Natural killer cell treated with Interleukin-12 subunit alpha and Interleukin-12 subunit beta and Interleukin-15 and Interleukin-18, amount 100 ng/mL, for 72 hours (primary cell): Measurements from ENCODE around the gene EIPR1. TPM values are rescaled to one million over a fixed set of nuclear protein-coding genes. Genes with fewer than 3 reads are reported as not detected.
"Not testable (repeated sequence)": the region's sequence is repeated elsewhere in the genome, so short reads cannot be mapped to it uniquely, and the experiment has no call there.

Source experiments
- ATAC-seq, 2 donors: fragments of 150-1000 bp; cut with Tn5 transposase in 1 of 2; sonication (Bioruptor Pico), chemical (Tn5 transposase) in 1 of 2; 2 replicates each; pipeline ENCODE4 v1.10.0; 2021
- DNase-seq: peaks from one replicate; pipeline ENCODE4 v3.0.0; 2022; ENCODE audit warnings: low spot score
- H3K27ac Mint-ChIP-seq, 2 donors: 1 replicate in 1 of 2; 2 replicates in 1 of 2; pipeline ENCODE4 v1.8.0; 2022; ENCODE audit warnings: mixed read lengths in 2 of 2, mild to moderate bottlenecking in 1 of 2, moderate library complexity in 1 of 2
- H3K27me3 Mint-ChIP-seq, 2 donors: 1 replicate in 1 of 2; 2 replicates in 1 of 2; pipeline ENCODE4 v1.8.0; 2022; ENCODE audit warnings: mixed read lengths in 2 of 2
- H3K36me3 Mint-ChIP-seq: one replicate; pipeline ENCODE4 v1.8.0; 2022; ENCODE audit warnings: mixed read lengths
- H3K4me1 Mint-ChIP-seq, 2 donors: 1 replicate in 1 of 2; 2 replicates in 1 of 2; pipeline ENCODE4 v1.8.0; 2022; ENCODE audit warnings: low read depth in 2 of 2, mixed read lengths in 2 of 2, mild to moderate bottlenecking in 1 of 2
- H3K4me3 Mint-ChIP-seq: one replicate; pipeline ENCODE4 v1.8.0; 2022; ENCODE audit warnings: mixed read lengths
- H3K9me3 Mint-ChIP-seq: 2 replicates; pipeline ENCODE4 v1.8.0; 2022; ENCODE audit warnings: mixed read lengths
- total RNA-seq, 2 donors: library from RNA; stranded (reverse); gene quantifications; one replicate each; pipeline ENCODE4 v1.2.3, GENCODE V29; 2022

EIPR1 gene
- total RNA-seq, 2 donors from 2014 or later: 46.9 to 61.8 TPM

DNA sequence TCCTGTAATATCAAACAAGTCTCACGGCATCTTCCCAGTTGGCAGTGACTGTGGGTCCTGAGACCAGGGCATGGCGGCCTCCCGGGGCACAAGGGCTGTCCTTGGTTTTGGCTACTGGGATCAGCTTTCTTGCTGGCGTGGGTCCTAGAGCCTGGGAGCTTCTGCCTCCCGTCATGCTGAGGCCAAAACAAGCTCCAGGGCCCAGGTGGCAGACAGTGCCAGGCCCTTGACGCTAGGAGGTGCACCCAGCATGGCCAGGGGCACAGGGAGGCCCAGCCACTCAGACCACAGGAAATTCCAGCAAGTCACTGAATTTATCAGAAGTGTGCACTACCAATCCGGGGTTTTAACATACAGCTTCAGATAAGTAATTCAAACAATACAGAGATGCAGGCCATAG lies 184.7 kb downstream of the EIPR1 start:
- peak; percentile 40 for DNase-seq
- Mint-ChIP-seq H3K9me3 (no peaks in the 10 kb centered on the region), H3K27ac (peak overlapping the region in 1 of 2 donors; percentile 67), H3K36me3 (no peaks in the 10 kb centered on the region), H3K27me3 (no peaks in the 10 kb centered on the region), H3K4me3 (no peak overlapping the region), H3K4me1 (peaks cover 21 to 33% of the 10 kb centered on the region in 2 donors)
- no peak for ATAC-seq

- no peaks in the 10 kb centered on the region for H3K9me3 Mint-ChIP-seq
- H3K27me3 Mint-ChIP-seq: no peaks in the 10 kb centered on the region
- no peaks in the 10 kb centered on the region for H3K36me3 Mint-ChIP-seq
- DNase-seq: no peak
- H3K4me1 Mint-ChIP-seq: peaks cover 21 to 33% of the 10 kb centered on the region in 2 donors
- no peak overlapping the region for H3K4me3 Mint-ChIP-seq
- ATAC-seq: no peak
- no peak overlapping the region for H3K27ac Mint-ChIP-seq
These were observed 185.3 kb downstream of the EIPR1 start for GRCh38 chr2:3192281-3192818.

DNA sequence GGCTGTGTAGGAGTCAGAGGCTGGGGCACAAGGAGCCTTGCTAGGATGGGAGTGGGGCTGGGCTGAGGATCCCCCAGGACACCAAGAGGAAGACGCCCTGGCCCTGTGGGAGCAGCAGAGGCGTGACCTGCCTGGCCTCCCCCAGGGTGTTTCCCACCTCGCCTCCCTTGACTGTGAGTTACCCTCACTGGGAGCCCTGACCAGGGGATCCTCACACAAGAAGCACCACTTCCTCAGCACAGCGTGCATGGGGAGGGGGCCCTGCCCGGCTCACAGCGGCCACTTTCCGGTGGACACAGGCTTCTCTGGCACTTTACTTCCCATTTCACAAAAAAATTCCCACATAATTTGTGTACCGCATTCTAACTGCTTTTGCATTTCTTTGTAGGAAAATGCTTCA lies 187.7 kb downstream of the EIPR1 start:
- no peaks in the 10 kb centered on the region for H3K9me3 Mint-ChIP-seq

GRCh38 chr2:3189076-3189591 lies 188.5 kb downstream of the EIPR1 start:
- Mint-ChIP-seq H3K36me3 (no peaks in the 10 kb centered on the region), H3K4me3 (no peak overlapping the region), H3K9me3 (no peaks in the 10 kb centered on the region), H3K27me3 (no peaks in the 10 kb centered on the region), H3K27ac (peak overlapping the region in 1 of 2 donors; percentile 43), H3K4me1 (peaks cover 0 to 12% of the 10 kb centered on the region in 2 donors)
- peak; percentile 25 for DNase-seq
- peak in 1 of 2 donors; percentile 33 for ATAC-seq

More for the DNA sequence above, 187.7 kb downstream of the EIPR1 start:
- ATAC-seq (peak in 1 of 2 donors; percentile 65), DNase-seq (no peak)
- Mint-ChIP-seq H3K4me3 (no peak overlapping the region), H3K27ac (peak overlapping the region in 1 of 2 donors; percentile 81), H3K36me3 (no peaks in the 10 kb centered on the region), H3K27me3 (no peaks in the 10 kb centered on the region), H3K4me1 (peaks cover 3 to 15% of the 10 kb centered on the region in 2 donors)

- Mint-ChIP-seq H3K36me3 (no peaks in the 10 kb centered on the region), H3K27ac (peak overlapping the region in 1 of 2 donors; percentile 43), H3K4me3 (no peak overlapping the region), H3K4me1 (peaks cover 0 to 9% of the 10 kb centered on the region in 2 donors), H3K9me3 (no peaks in the 10 kb centered on the region), H3K27me3 (no peaks in the 10 kb centered on the region)
- ATAC-seq (no peak), DNase-seq (peak; percentile 28)
These were observed 189.1 kb downstream of the EIPR1 start for GRCh38 chr2:3188405-3188946.

GRCh38 chr2:3187467-3187866 lies 190.2 kb downstream of the EIPR1 start:
- peak; percentile 29 for DNase-seq

GRCh38 chr2:3186766-3187165 lies 190.9 kb downstream of the EIPR1 start:
- H3K9me3 Mint-ChIP-seq: no peaks in the 10 kb centered on the region
- no peak overlapping the region for H3K4me3 Mint-ChIP-seq
- H3K27me3 Mint-ChIP-seq: no peaks in the 10 kb centered on the region
- ATAC-seq (no peak), DNase-seq (peak; percentile 34)
- H3K36me3 Mint-ChIP-seq: no peaks in the 10 kb centered on the region
- peak overlapping the region in 1 of 2 donors; percentile 81 for H3K27ac Mint-ChIP-seq
- H3K4me1 Mint-ChIP-seq: peaks cover 0 to 9% of the 10 kb centered on the region in 2 donors

More at GRCh38 chr2:3187467-3187866, 190.2 kb downstream of the EIPR1 start:
- Mint-ChIP-seq H3K9me3 (no peaks in the 10 kb centered on the region), H3K36me3 (no peaks in the 10 kb centered on the region), H3K27me3 (no peaks in the 10 kb centered on the region), H3K4me1 (peaks cover 0 to 9% of the 10 kb centered on the region in 2 donors), H3K27ac (no peak overlapping the region), H3K4me3 (no peak overlapping the region)
- no peak for ATAC-seq

- DNase-seq: peak; percentile 25
- Mint-ChIP-seq H3K4me1 (peaks cover 0 to 9% of the 10 kb centered on the region in 2 donors), H3K4me3 (no peak overlapping the region), H3K9me3 (no peaks in the 10 kb centered on the region), H3K36me3 (no peaks in the 10 kb centered on the region), H3K27ac (peak overlapping the region in 1 of 2 donors; percentile 20), H3K27me3 (no peaks in the 10 kb centered on the region)
- ATAC-seq: no peak
These were observed 191.7 kb downstream of the EIPR1 start for GRCh38 chr2:3185910-3186309.

- DNase-seq (peak; percentile 2), ATAC-seq (no peak)
- Mint-ChIP-seq H3K4me3 (no peak overlapping the region), H3K9me3 (no peaks in the 10 kb centered on the region), H3K4me1 (peaks cover 0 to 3% of the 10 kb centered on the region in 2 donors), H3K27ac (peak overlapping the region in 1 of 2 donors; percentile 20), H3K36me3 (no peaks in the 10 kb centered on the region), H3K27me3 (no peaks in the 10 kb centered on the region)
These were observed 192.4 kb downstream of the EIPR1 start for GRCh38 chr2:3185256-3185655.

DNA sequence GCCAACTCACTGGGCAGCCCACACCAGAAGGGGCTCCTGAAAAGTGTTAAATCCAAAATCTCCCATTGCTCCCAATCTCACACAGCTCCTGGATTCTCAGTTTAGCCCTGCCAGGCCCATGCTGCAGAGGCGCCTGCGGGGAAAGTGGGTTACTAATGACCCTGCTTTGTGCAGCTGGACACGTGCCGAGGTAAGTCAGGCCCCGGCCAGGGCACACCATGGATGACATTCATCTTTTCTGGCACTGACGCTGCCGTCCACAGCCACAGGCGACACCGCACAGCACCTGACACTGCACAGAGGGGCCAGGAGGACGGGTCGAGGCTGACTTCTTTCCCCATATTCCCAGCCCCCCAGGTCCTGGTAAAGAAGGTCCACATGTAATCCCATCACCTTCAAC lies 193.5 kb downstream of the EIPR1 start:
- ATAC-seq (no peak), DNase-seq (no peak)
- Mint-ChIP-seq H3K4me3 (no peak overlapping the region), H3K36me3 (no peaks in the 10 kb centered on the region), H3K4me1 (no peaks in the 10 kb centered on the region), H3K27ac (no peak overlapping the region), H3K9me3 (no peaks in the 10 kb centered on the region), H3K27me3 (no peaks in the 10 kb centered on the region)

DNA sequence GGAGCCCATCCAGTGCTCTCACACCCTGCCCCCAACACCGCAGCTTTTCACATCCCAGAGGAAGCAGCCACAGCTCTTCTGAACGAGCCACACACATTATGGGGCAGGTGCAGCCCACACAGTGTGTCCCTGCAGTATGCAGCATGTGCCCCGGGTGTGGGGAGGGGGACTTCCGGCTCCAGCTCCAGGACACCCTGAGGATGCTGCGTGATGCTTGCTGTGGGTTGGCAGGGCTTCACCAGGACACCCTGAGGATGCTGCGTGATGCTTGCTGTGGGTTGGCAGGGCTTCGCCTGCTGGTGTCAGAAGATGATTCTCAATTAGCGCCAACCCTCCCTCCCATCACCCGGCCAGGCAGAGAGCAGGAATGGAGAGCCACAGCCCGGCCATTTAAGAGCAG lies 193.9 kb downstream of the EIPR1 start:
- ATAC-seq: no peak
- H3K27me3 Mint-ChIP-seq: no peaks in the 10 kb centered on the region
- H3K36me3 Mint-ChIP-seq: no peaks in the 10 kb centered on the region
- H3K4me3 Mint-ChIP-seq: no peak overlapping the region
- H3K27ac Mint-ChIP-seq: no peak overlapping the region
- H3K4me1 Mint-ChIP-seq: no peaks in the 10 kb centered on the region
- no peaks in the 10 kb centered on the region for H3K9me3 Mint-ChIP-seq
- no peak for DNase-seq

DNA sequence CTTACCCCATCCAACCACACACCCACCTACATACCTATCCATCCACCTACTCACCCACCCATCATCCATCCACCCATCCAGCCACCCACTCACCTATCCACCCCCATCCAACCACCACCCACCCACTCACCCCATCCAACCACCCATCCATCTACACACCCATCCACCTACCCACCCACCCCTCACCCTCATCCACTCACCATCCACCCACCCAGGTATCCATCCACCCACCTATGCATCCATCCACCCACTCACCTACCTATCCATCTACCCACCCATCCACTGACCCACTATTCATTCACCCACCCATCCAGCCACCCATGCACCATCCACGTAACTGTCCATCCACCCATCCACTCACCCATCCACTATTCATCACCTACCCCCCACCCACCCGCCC lies 194.8 kb downstream of the EIPR1 start:
- no peaks in the 10 kb centered on the region for H3K36me3 Mint-ChIP-seq
- DNase-seq (no peak), ATAC-seq (no peak)
- no peaks in the 10 kb centered on the region for H3K9me3 Mint-ChIP-seq
- H3K27ac Mint-ChIP-seq: no peak overlapping the region
- H3K4me3 Mint-ChIP-seq: no peak overlapping the region
- H3K27me3 Mint-ChIP-seq: no peaks in the 10 kb centered on the region
- H3K4me1 Mint-ChIP-seq: no peaks in the 10 kb centered on the region

GRCh38 chr2:3181416-3182010 lies 196.1 kb downstream of the EIPR1 start:
- no peaks in the 10 kb centered on the region for H3K4me1 Mint-ChIP-seq
- H3K36me3 Mint-ChIP-seq: no peaks in the 10 kb centered on the region
- H3K27me3 Mint-ChIP-seq: no peaks in the 10 kb centered on the region
- H3K4me3 Mint-ChIP-seq: no peak overlapping the region
- ATAC-seq: no peak
- peak overlapping the region in 1 of 2 donors; percentile 2 for H3K27ac Mint-ChIP-seq
- no peaks in the 10 kb centered on the region for H3K9me3 Mint-ChIP-seq
- no peak for DNase-seq

- peak in 1 of 2 donors; percentile 2 for ATAC-seq
- not testable (repeated sequence) for H3K36me3 Mint-ChIP-seq, H3K9me3 Mint-ChIP-seq
These were observed 196.8 kb downstream of the EIPR1 start for GRCh38 chr2:3180909-3181221.

More at GRCh38 chr2:3180909-3181221, 196.8 kb downstream of the EIPR1 start:
- peak overlapping the region in 1 of 2 donors; percentile 2 for H3K27ac Mint-ChIP-seq
- H3K27me3 Mint-ChIP-seq, H3K4me3 Mint-ChIP-seq, DNase-seq, H3K4me1 Mint-ChIP-seq: not testable (repeated sequence)
